IPS DF 4.7 (cell line): ENCODE data around the gene RILPL1.

Source experiments
- DNase-seq: peaks from one replicate; pipeline ENCODE4 v3.0.0-alpha.2; 2013; ENCODE audit warnings: low spot score; ENCODE audit errors: extremely low read depth

Gene RILPL1

DNA sequence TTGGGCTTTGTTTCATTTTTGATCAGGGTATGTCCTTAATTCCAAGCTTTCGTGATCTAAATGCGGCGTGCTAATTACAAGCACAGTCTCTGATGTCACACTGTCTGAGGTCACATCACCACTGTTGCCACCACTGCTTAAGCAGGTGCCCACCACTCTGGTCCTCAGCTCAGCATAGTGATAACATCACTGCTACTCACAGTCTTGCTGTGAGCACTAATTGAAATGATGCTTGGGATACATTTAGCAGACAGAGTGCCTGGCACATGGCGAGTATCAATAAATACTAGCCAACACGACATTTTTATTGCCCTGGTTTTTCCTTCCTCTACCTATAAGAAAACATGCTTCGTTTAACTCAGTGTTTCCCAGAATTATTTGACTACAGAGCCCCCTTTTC lies 104.9 kb downstream of the RILPL1 start:
- DNase-seq, result no peak

DNA sequence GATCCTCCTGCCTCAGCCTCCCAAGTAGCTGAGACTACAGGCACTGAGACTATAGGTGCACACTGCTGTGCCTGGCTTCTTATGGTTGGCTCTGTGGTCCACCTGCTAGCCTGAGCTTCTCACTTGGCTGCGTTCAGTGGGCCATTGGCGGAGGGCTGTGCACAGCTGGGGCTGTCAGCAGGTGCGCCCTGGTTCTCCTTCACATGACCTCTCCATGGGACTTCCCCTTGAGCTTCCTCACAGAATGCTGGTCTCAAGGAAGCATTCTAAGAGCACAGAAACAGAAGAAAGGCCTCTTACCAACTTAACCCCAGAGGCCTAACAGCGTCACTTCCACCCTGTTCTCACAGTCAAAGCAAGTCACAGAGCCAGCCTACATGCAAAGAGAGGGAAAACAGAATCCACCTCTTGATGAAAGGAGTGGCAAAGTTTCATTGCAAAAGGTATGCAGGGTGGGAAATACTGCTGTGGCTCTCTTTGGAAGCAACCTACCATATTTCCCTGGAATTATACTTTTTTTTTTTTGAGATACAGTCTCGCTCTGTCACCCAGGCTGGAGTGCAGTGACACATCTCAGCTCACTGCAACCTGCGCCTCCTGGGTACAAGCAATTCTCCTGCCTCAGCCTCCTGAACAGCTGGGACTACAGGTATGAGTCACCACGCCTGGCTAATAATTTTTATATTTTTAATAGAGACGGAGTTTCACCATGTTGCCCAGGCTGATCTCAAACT lies 106.3 kb downstream of the RILPL1 start:
- DNase-seq, result no peak

- no peak for DNase-seq
Measured at GRCh38 chr12:123421314-123421713, 112.2 kb downstream of the RILPL1 start.
